SK-N-SH (cell line): ENCODE data around the gene ADM. TPM values are rescaled to one million over a fixed set of nuclear protein-coding genes. Genes with fewer than 3 reads are reported as not detected.
A peak's percentile ranks its signal among the peaks of the same experiment; 100 is the strongest.

Experiments
- CTCF ChIA-PET: fragments of 300-600, 350-600 bp; formaldehyde crosslinking; extraction: SDS; loops from one replicate; lab custom pipeline; 2021; lab: Yijun Ruan, JAX
- POLR2A ChIA-PET: fragments of 350-600 bp; sonication (Branson Sonifier 250); formaldehyde crosslinking; extraction: SDS; loops from one replicate; lab custom pipeline; 2020; ENCODE audit warnings: antibody characterized with exemption, inconsistent platforms; lab: Yijun Ruan, JAX
- DNase-seq: peaks from one replicate; pipeline ENCODE4 v3.0.0; 2012
- H2AFZ ChIP-seq: fragments of 200-600 bp; sonication (generic); 2 replicates; pipeline ENCODE4 v1.8.1; 2016; ENCODE audit warnings: antibody characterized with exemption, mild to moderate bottlenecking, low read depth
- H3F3A ChIP-seq: fragments of 200-600 bp; sonication (generic); replicated peaks from 2 replicates; pipeline ENCODE3; 2016; ENCODE audit warnings: antibody characterized with exemption, mild to moderate bottlenecking; ENCODE audit not compliant: insufficient read depth
- H3K27ac ChIP-seq, 2 experiments: fragments of 200-500 bp in 1 of 2; fragments of 200-600 bp in 1 of 2; sonication (Bioruptor generic) in 1 of 2; sonication (generic), shearing (Covaris generic) in 1 of 2; 2 replicates each; pipeline versions ENCODE4 v1.5.1 to v1.6.1; 2014 to 2016; ENCODE audit warnings: low read depth in 2 of 2, inconsistent platforms in 1 of 2, low read length in 1 of 2, mild to moderate bottlenecking in 1 of 2, mixed read lengths in 1 of 2
- H3K27me3 ChIP-seq: fragments of 200-600 bp; sonication (generic), shearing (Covaris generic); 2 replicates; pipeline ENCODE4 v1.6.1; 2016; ENCODE audit warnings: mixed run types; ENCODE audit not compliant: insufficient read depth
- H3K36me3 ChIP-seq, 2 experiments: fragments of 200-500 bp in 1 of 2; fragments of 200-600 bp in 1 of 2; sonication (Bioruptor generic) in 1 of 2; sonication (generic) in 1 of 2; replicated peaks in 1 of 2; 2 replicates each; pipeline versions ENCODE3 to v1.5.1; 2014 to 2016; ENCODE audit warnings: low read length in 1 of 2, mild to moderate bottlenecking in 1 of 2; ENCODE audit not compliant: insufficient read depth in 2 of 2, control insufficient read depth in 1 of 2
- H3K4me1 ChIP-seq, 2 experiments: fragments of 200-500 bp in 1 of 2; fragments of 200-600 bp in 1 of 2; sonication (Bioruptor generic) in 1 of 2; sonication (generic), shearing (Covaris generic) in 1 of 2; 2 replicates each; pipeline versions ENCODE4 v1.5.1 to v1.6.1; 2014 to 2016; ENCODE audit warnings: low read depth in 1 of 2, low read length in 1 of 2, mixed run types in 1 of 2; ENCODE audit not compliant: insufficient read depth in 2 of 2, control insufficient read depth in 1 of 2
- H3K4me2 ChIP-seq: fragments of 200-600 bp; sonication (generic), shearing (Covaris generic); 2 replicates; pipeline ENCODE4 v1.6.1; 2017; ENCODE audit warnings: mixed run types
- H3K4me3 ChIP-seq, 2 experiments: fragments of 200-500 bp in 1 of 2; fragments of 200-600 bp in 1 of 2; sonication (Bioruptor generic) in 1 of 2; sonication (generic), shearing (Covaris generic) in 1 of 2; 2 replicates each; pipeline versions ENCODE4 v1.5.1 to v1.8.1; 2014 to 2016; ENCODE audit warnings: low read depth in 2 of 2, inconsistent platforms in 1 of 2, low read length in 1 of 2, mild to moderate bottlenecking in 1 of 2, mixed read lengths in 1 of 2, moderate library complexity in 1 of 2
- H3K79me2 ChIP-seq: fragments of 200-600 bp; sonication (generic); 2 replicates; pipeline ENCODE4 v1.8.1; 2017; ENCODE audit warnings: mild to moderate bottlenecking; ENCODE audit not compliant: insufficient read depth
- H3K9ac ChIP-seq: fragments of 200-600 bp; sonication (generic); 2 replicates; pipeline ENCODE4 v1.6.1; 2017; ENCODE audit warnings: mixed run types
- H3K9me2 ChIP-seq: fragments of 200-600 bp; sonication (generic); 2 replicates; pipeline ENCODE4 v1.6.1; 2017; ENCODE audit warnings: mixed run types
- H3K9me3 ChIP-seq: fragments of 200-600 bp; sonication (generic); 2 replicates; pipeline ENCODE4 v1.6.1; 2017; ENCODE audit warnings: mixed run types, mild to moderate bottlenecking, moderate library complexity
- H4K20me1 ChIP-seq: fragments of 200-600 bp; sonication (generic); 2 replicates; pipeline ENCODE4 v1.6.1; 2017; ENCODE audit warnings: mild to moderate bottlenecking, mixed run types; ENCODE audit not compliant: insufficient read depth
- CHD2 ChIP-seq: fragments of 150-350 bp; IDR thresholded peaks from 2 replicates; pipeline ENCODE4 v1.6.1; 2018; ENCODE audit warnings: low read length; ENCODE audit not compliant: partially characterized antibody
- CTCF ChIP-seq: fragments of 200-600 bp; sonication (generic); IDR thresholded peaks from 2 replicates; pipeline ENCODE4 v1.6.1; 2017; ENCODE audit warnings: antibody characterized with exemption, mild to moderate bottlenecking, moderate library complexity
- EP300 ChIP-seq, 2 experiments: IDR thresholded peaks; 2 replicates each; pipeline versions ENCODE4 v1.4.0 to v1.6.1; 2012; ENCODE audit warnings: borderline replicate concordance in 1 of 2, low read depth in 1 of 2, low read length in 1 of 2
- FOSL2 ChIP-seq: IDR thresholded peaks from 2 replicates; pipeline ENCODE4 v1.4.0; 2012; ENCODE audit warnings: low read depth, mild to moderate bottlenecking, moderate library complexity, borderline replicate concordance
- FOXM1 ChIP-seq: IDR thresholded peaks from 2 replicates; pipeline ENCODE4 v1.4.0; 2012; ENCODE audit warnings: low read depth, mild to moderate bottlenecking
- GABPA ChIP-seq: IDR thresholded peaks from 2 replicates; pipeline ENCODE4 v1.4.0; 2012; ENCODE audit warnings: low read depth, mild to moderate bottlenecking
- JUND ChIP-seq: IDR thresholded peaks from 2 replicates; pipeline ENCODE4 v1.4.0; 2012
- RCOR1 ChIP-seq: fragments of 150-350 bp; IDR thresholded peaks from 2 replicates; pipeline ENCODE4 v1.6.1; 2017; ENCODE audit warnings: antibody characterized with exemption, low read length
- SIN3A ChIP-seq: IDR thresholded peaks from 2 replicates; pipeline ENCODE4 v1.6.1; 2012; ENCODE audit warnings: low read depth, mild to moderate bottlenecking, low read length, moderate library complexity, borderline replicate concordance
- TCF12 ChIP-seq: IDR thresholded peaks from 2 replicates; pipeline ENCODE4 v1.4.0; 2012
- TEAD4 ChIP-seq: IDR thresholded peaks from 2 replicates; pipeline ENCODE4 v1.4.0; 2012; ENCODE audit warnings: mild to moderate bottlenecking, borderline replicate concordance; ENCODE audit not compliant: insufficient read depth
- YY1 ChIP-seq: IDR thresholded peaks from 2 replicates; pipeline ENCODE4 v1.4.0; 2012; ENCODE audit warnings: low read depth, mild to moderate bottlenecking
- ZBTB33 ChIP-seq: IDR thresholded peaks from 2 replicates; pipeline ENCODE4 v1.4.0; 2012; ENCODE audit warnings: low read depth, borderline replicate concordance
- WGBS: methylation state at CpG from one replicate; pipeline ENCODE4 v1.1.6; 2017; ENCODE audit warnings: low lambda C conversion rate; 5-methylcytosine and 5-hydroxymethylcytosine counted together
- polyA plus RNA-seq, 3 experiments: library from polyadenylated mRNA; depleted of rRNA; stranded (reverse); fragments of >200 nt; gene quantifications; 2 replicates each; pipeline ENCODE4 v1.2.3, GENCODE V29; 2012

ADM gene
- polyA plus RNA-seq, 1 of the 3 experiments (the other 2 are of a cell fraction), result 50.6 TPM

- POLR2A ChIA-PET, result no interaction called here
- DNase-seq, result no peak
- WGBS, result 90% methylated on average over 1 of the region's 1 CpG
- Histone ChIP-seq H3K9me3 (no peaks in the 10 kb centered on the region), H3K9me2 (no peaks in the 10 kb centered on the region), H3K79me2 (no peaks in the 10 kb centered on the region), H3K36me3 (no peaks in the 10 kb centered on the region), H3K4me3 (no peak overlapping the region), H3F3A (no peaks in the 10 kb centered on the region), H3K4me1 (peaks cover 13 to 21% of the 10 kb centered on the region in 2 experiments), H2AFZ (no peak overlapping the region), H3K27me3 (no peaks in the 10 kb centered on the region), H4K20me1 (no peaks in the 10 kb centered on the region)
- TF ChIP-seq SIN3A (no peak), RCOR1 (no peak), YY1 (no peak), TEAD4 (no peak), ZBTB33 (no peak), FOXM1 (no peak), CHD2 (no peak), CTCF (no peak), TCF12 (no peak), GABPA (no peak), EP300 (IDR thresholded peaks at IDR 0.05; ENCODE audit: borderline replicate concordance in 1 of 2, low read depth in 1 of 2, low read length in 1 of 2) (no peak), JUND (no peak)
- TF ChIP-seq, all 33 proteins: peak for 0
- Histone ChIP-seq H3K27ac (no peak overlapping the region), H3K4me2 (no peak overlapping the region), H3K9ac (no peak overlapping the region)
- CTCF ChIA-PET, result interaction anchor here (0.6 to 1.2 kb wide), 3 partner anchors 26 to 385 kb away, joined by 3 to 4 read pairs (median 3); partner anchors contain the start of gene ADM
Measured at GRCh38 chr11:10349806-10350205, 44.9 kb downstream of the ADM start.

GRCh38 chr11:10350334-10350733 lies 45.5 kb downstream of the ADM start:
- Histone ChIP-seq H3K79me2 (no peaks in the 10 kb centered on the region), H4K20me1 (no peaks in the 10 kb centered on the region), H3K4me1 (peaks cover 13 to 21% of the 10 kb centered on the region in 2 experiments), H2AFZ (no peak overlapping the region), H3K9me3 (no peaks in the 10 kb centered on the region), H3K4me2 (0 out of 2 replicates have a peak overlapping the region, but pooled peaks have one; percentile 5), H3K4me3 (no peak overlapping the region), H3K9ac (no peak overlapping the region)
- CTCF ChIA-PET, result interaction anchor here (0.6 to 2.2 kb wide), 4 partner anchors 16 to 385 kb away, joined by 3 to 6 read pairs (median 4); partner anchors contain the start of gene ADM
- POLR2A ChIA-PET, result no interaction called here
- no peak for DNase-seq
- TF ChIP-seq TCF12, result 0 out of 2 replicates have a peak, but pooled peaks have one; percentile 8
- no peak for TF ChIP-seq FOXM1
- TF ChIP-seq JUND, result 0 out of 2 replicates have a peak, but pooled peaks have one; percentile 26
- peak; percentile 12; the same call in 1 of the 2 replicates for TF ChIP-seq FOSL2
- TF ChIP-seq, all 33 proteins: peak for 3
- Histone ChIP-seq H3F3A (no peaks in the 10 kb centered on the region), H3K27me3 (no peaks in the 10 kb centered on the region), H3K9me2 (no peaks in the 10 kb centered on the region), H3K27ac (no peak overlapping the region), H3K36me3 (no peaks in the 10 kb centered on the region)
